AG09319 (cell line): ENCODE data around the gene TCF4.

Source experiments
- DNase-seq: peaks from one replicate; pipeline ENCODE4 v3.0.0-alpha.2; 2010; ENCODE audit warnings: low read depth; ENCODE audit errors: extremely low read depth
- CTCF ChIP-seq: IDR thresholded peaks from 2 replicates; pipeline ENCODE4 v1.5.1; 2011; ENCODE audit warnings: low read depth, mild to moderate bottlenecking, inconsistent platforms, low read length, moderate library complexity

TCF4 gene

GRCh38 chr18:55497825-55498403 lies 90.1 kb downstream of the TCF4 start:
- DNase-seq: no peak
- TF ChIP-seq CTCF: no peak

DNA sequence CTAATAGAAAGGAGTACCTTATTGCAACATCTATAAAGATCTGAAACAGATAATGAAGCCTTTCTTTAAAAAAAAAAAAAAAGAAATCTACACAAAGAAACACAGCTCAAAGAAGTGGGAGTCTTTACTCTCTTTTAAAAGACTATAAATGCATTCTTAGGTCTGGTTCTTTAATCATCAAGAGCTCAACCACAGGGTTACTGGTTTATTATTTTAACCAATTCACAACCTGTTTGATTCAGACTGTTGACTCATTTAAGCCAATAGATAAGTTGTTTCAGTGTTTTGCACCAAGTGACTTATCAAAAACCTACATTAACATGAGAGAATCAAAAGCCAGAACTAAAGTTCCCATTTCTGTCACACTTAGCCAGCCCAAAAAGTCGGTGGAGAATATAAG lies 93.1 kb downstream of the TCF4 start:
- no peak for TF ChIP-seq CTCF
- no peak for DNase-seq

GRCh38 chr18:55494441-55494840 lies 93.6 kb downstream of the TCF4 start:
- no peak for DNase-seq
- TF ChIP-seq CTCF: no peak

- TF ChIP-seq CTCF: no peak
- no peak for DNase-seq
These were observed 96.4 kb downstream of the TCF4 start for GRCh38 chr18:55491616-55492015.

DNA sequence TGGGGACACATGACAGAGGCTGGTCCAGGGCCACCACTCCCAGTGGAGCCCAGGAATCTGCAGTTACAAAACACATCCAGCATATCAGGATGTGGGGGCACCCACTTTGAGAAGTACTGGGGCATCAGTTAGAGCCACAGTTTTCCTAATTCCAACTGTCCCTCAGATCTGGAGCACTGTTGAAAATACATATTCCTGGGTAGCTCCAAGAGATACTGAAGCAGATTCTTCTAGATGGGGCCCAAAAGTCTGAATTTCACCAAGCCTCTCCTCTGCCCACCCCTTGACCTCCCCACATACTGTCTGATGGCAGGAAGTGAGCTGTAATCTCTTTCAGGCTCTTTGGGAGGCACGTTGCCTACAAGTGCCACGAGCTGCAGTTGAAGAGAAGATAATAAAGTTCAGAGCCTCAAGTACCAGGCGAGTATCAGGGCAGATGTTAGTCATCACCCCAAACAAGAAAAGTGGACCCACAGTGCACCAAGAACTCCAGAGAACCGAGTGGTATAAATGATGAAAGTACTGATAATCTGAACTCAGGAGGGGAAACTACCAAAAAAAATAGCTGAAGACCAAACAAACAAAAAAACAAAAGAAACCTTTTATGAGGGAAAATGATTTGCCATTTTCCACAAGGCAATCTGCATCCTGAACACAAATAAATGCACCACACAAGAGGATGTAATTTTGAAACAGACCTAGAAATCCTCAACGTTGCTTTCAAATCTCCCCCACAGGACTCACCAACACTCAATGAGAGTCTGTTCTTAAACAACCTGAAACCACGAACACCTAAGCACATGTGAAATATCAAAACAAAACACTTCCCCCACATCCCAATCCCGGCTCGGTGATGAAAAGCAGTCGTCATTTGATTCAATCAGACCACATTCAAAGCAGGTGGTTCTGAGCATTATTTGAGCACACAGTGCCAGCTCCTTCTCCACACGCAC lies 98.7 kb downstream of the TCF4 start:
- DNase-seq: no peak
- no peak for TF ChIP-seq CTCF

DNA sequence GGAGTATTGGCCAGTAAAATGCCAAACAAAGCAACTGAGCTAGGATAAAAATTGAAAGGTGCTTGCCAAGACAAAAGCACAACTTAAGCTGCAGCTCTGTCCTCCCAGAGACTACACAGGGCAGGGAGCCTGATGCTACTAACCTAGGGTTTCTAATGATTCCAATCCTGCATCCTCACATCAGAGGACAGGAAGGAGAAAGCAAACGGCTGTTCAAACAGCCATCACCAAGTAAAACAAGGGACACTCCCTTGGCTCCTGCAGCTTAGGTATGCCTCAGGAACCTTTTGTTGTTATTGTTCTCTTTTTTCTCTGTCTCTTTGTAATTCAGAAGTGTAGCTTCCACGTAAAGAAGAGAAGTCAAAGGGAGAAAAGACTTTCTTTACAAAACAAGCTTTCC lies 99.5 kb downstream of the TCF4 start:
- DNase-seq: no peak
- TF ChIP-seq CTCF: no peak

DNA sequence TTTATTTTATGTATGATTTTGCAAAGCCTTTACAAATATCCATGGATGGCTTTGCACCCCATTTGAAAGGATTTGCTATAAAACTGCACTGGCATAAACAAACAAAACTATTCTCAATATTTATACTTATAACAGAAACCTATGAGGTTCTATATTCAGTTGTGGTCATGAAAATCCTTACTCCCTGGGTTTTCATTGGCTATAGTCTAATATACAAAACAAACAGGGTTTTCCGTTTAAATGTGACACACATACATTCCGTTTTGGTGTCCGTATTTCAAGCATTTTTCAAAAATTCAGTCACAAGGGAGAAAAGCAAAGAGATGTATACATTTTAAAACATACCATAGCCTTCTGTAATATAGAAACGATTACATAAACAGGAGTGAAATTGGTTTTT lies 100.0 kb downstream of the TCF4 start:
- no peak for DNase-seq
- no peak for TF ChIP-seq CTCF
